ENCODE results near the gene SEC11A. TPM values are rescaled to one million over a fixed set of nuclear protein-coding genes. Genes with fewer than 3 reads are reported as not detected.
"Not testable (repeated sequence)": the region's sequence is repeated elsewhere in the genome, so short reads cannot be mapped to it uniquely, and the experiment has no call there.

The SEC11A gene
- total and polyA plus RNA-seq, 4 donors: 56.7 to 90.2 (median 71.3) TPM

GRCh38 chr15:84689858-84690257 lies 26.1 kb downstream of the SEC11A start:
- no peak for TF ChIP-seq RXRA (IDR thresholded peaks at IDR 0.05)
- no peak for TF ChIP-seq MAX (IDR thresholded peaks at IDR 0.05)
- TF ChIP-seq EGR1 (IDR thresholded peaks at IDR 0.05; ENCODE audit: low read depth in 2 of 2): no peak
- TF ChIP-seq HNF4G (IDR thresholded peaks at IDR 0.05): no peak
- TF ChIP-seq NR2F2 (IDR thresholded peaks at IDR 0.05): no peak
- no peak for TF ChIP-seq CTCF (IDR thresholded peaks at IDR 0.05; ENCODE audit: low read depth, low read length, missing input control)
- no peak for TF ChIP-seq ZBTB33 (IDR thresholded peaks at IDR 0.05)
- TF ChIP-seq SP1 (IDR thresholded peaks at IDR 0.05): no peak
- TF ChIP-seq FOXA1 (IDR thresholded peaks at IDR 0.05): no peak
- TF ChIP-seq ATF3 (IDR thresholded peaks at IDR 0.05): no peak
- TF ChIP-seq JUND (IDR thresholded peaks at IDR 0.05): no peak
- no peak for TF ChIP-seq GABPA (IDR thresholded peaks at IDR 0.05 in 1 of 2, conservative IDR thresholded peaks at IDR 0.05 in 1 of 2)
- TF ChIP-seq TAF1 (conservative IDR thresholded peaks at IDR 0.05): no peak
- no peak for TF ChIP-seq HNF4A (conservative IDR thresholded peaks at IDR 0.05)
- no peak for TF ChIP-seq REST (IDR thresholded peaks at IDR 0.05)
- Histone ChIP-seq H3K9ac (ENCODE audit: low read depth in 1 of 2, low read length in 2 of 2) (no peak overlapping the region), H3K27me3 (ENCODE audit: control insufficient read depth in 4 of 4, insufficient read depth in 4 of 4, low read length in 3 of 4) (no peaks in the 10 kb centered on the region), H3K4me1 (ENCODE audit: control insufficient read depth in 4 of 4, insufficient read depth in 4 of 4, low read length in 3 of 4) (no peaks in the 10 kb centered on the region), H3K36me3 (ENCODE audit: control insufficient read depth in 4 of 4, insufficient read depth in 3 of 4, low read depth in 1 of 4, low read length in 3 of 4) (peaks cover 2 to 11% (median 8%) of the 10 kb centered on the region in 4 donors), H3K4me3 (ENCODE audit: low read depth in 1 of 3, low read length in 3 of 3) (no peak overlapping the region), H3K27ac (ENCODE audit: low read depth in 1 of 2, low read length in 2 of 2) (no peak overlapping the region), H3K9me3 (ENCODE audit: control insufficient read depth in 4 of 4, low read length in 3 of 4) (no peaks in the 10 kb centered on the region)
- 95% methylated on average over 4 of the region's 4 CpGs for WGBS
- no peak for DNase-seq (ENCODE audit: low spot score)

- not testable (repeated sequence) for DNase-seq (ENCODE audit: low spot score); H3K9ac ChIP-seq (ENCODE audit: low read depth in 1 of 2, low read length in 2 of 2); H3K9me3 ChIP-seq (ENCODE audit: control insufficient read depth in 4 of 4, low read length in 3 of 4); H3K4me3 ChIP-seq (ENCODE audit: low read depth in 1 of 3, low read length in 3 of 3); H3K27ac ChIP-seq (ENCODE audit: low read depth in 1 of 2, low read length in 2 of 2); H3K4me1 ChIP-seq (ENCODE audit: control insufficient read depth in 4 of 4, insufficient read depth in 4 of 4, low read length in 3 of 4); H3K27me3 ChIP-seq (ENCODE audit: control insufficient read depth in 4 of 4, insufficient read depth in 4 of 4, low read length in 3 of 4)
- H3K36me3 ChIP-seq (ENCODE audit: control insufficient read depth in 4 of 4, insufficient read depth in 3 of 4, low read depth in 1 of 4, low read length in 3 of 4): peaks cover 2 to 13% (median 8%) of the 10 kb centered on the region in 4 donors
- 89% methylated on average over 7 of the region's 7 CpGs for WGBS
Measured at GRCh38 chr15:84686446-84686845, 29.5 kb downstream of the SEC11A start.

Data from liver (tissue), 9 donors.